Amygdala (tissue), 56 donors: Measurements from ENCODE around the gene PRX.
"Not testable (repeated sequence)": the region's sequence is repeated elsewhere in the genome, so short reads cannot be mapped to it uniquely, and the experiment has no call there.

Experiments used
- DNase-seq, 56 donors: peaks; one replicate each; lab custom pipeline; 2025; lab: John Stamatoyannopoulos, UW

The PRX gene, protein sequence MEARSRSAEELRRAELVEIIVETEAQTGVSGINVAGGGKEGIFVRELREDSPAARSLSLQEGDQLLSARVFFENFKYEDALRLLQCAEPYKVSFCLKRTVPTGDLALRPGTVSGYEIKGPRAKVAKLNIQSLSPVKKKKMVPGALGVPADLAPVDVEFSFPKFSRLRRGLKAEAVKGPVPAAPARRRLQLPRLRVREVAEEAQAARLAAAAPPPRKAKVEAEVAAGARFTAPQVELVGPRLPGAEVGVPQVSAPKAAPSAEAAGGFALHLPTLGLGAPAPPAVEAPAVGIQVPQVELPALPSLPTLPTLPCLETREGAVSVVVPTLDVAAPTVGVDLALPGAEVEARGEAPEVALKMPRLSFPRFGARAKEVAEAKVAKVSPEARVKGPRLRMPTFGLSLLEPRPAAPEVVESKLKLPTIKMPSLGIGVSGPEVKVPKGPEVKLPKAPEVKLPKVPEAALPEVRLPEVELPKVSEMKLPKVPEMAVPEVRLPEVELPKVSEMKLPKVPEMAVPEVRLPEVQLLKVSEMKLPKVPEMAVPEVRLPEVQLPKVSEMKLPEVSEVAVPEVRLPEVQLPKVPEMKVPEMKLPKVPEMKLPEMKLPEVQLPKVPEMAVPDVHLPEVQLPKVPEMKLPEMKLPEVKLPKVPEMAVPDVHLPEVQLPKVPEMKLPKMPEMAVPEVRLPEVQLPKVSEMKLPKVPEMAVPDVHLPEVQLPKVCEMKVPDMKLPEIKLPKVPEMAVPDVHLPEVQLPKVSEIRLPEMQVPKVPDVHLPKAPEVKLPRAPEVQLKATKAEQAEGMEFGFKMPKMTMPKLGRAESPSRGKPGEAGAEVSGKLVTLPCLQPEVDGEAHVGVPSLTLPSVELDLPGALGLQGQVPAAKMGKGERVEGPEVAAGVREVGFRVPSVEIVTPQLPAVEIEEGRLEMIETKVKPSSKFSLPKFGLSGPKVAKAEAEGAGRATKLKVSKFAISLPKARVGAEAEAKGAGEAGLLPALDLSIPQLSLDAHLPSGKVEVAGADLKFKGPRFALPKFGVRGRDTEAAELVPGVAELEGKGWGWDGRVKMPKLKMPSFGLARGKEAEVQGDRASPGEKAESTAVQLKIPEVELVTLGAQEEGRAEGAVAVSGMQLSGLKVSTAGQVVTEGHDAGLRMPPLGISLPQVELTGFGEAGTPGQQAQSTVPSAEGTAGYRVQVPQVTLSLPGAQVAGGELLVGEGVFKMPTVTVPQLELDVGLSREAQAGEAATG (N-terminal part only)

GRCh38 chr19:40413291-40413845 lies at the start of gene PRX:
Gene PRX, minus strand, starts transcription at chr19:40413378. Its CDS starts 5,446 bp downstream, at chr19:40407932.
- no peak for DNase-seq

- DNase-seq = peak in 4 of 56 donors; percentile 1 to 15 (median 7)
Observed at GRCh38 chr19:40461669-40462221, 48.6 kb upstream of the PRX start.

DNA sequence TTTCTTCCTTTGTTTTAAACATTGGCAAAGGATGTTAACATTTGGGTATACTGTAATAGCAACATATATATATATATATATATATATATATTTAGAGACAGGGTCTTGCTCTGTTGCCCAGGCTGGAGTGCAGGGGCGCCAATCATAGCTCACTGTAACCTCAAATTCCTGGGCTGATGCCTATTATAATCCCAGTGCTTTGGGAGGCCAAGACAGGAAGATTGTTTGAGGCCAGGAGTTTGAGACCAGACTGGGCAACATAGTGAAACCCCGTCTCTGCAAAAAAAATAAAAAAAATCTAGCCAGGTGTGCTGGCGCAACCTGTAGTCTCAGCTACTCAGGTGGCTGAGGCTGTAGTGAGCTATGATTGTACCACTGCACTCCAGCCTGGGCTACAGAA lies 47.0 kb upstream of the PRX start:
- no peak for DNase-seq

GRCh38 chr19:40458597-40458974 lies 45.4 kb upstream of the PRX start:
- no peak for DNase-seq

- DNase-seq = no peak
Observed at GRCh38 chr19:40457953-40458596, 44.9 kb upstream of the PRX start.

- DNase-seq = no peak
Observed at GRCh38 chr19:40457048-40457447, 43.9 kb upstream of the PRX start.

DNA sequence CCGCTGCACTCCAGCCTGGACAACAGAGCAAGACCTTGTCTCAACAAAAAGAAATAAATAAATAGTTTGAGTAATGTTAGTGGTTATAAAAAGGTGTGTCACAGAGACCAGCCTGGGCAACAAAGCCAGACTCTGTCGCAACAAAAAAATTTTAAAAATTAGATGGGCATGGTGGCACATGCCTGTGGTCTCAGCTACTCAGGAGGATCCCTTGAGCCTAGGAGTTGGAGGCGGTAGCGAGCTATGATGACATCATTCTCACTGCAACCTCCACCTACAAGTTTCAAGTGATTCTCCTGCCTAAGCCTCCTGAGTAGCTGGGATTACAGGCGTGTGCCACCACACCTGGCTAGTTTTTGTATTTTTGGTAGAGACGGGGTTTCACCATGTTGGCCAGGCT lies 40.8 kb upstream of the PRX start:
- DNase-seq = not testable (repeated sequence)

DNA sequence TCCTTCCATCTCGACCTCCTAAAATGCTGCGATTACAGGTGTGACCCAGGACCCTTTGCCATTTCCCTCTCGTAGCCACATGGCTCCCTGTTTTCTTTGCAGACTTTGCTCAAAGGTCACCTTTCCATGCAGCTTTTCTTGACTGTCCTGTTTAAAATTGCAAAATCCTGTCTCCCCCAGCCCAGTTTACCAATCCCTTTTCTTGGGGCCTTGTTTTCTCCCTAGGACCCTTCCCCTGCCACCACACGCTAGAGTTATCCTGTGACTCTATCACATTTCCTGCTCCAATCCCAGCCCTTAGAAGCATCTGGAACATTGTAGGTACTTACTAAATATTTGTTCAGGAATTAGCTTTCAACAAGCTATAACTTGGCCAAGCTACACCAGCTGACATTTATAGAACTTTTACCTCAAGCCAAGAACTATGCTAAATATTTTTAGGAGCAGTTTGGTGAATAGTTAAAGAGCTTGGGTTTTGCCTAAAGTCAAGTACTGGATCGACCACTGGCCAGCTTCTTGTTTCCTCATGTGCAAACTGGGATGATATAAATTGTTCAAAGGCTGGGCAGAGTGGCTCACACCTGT lies 40.1 kb upstream of the PRX start:
- DNase-seq = no peak

DNA sequence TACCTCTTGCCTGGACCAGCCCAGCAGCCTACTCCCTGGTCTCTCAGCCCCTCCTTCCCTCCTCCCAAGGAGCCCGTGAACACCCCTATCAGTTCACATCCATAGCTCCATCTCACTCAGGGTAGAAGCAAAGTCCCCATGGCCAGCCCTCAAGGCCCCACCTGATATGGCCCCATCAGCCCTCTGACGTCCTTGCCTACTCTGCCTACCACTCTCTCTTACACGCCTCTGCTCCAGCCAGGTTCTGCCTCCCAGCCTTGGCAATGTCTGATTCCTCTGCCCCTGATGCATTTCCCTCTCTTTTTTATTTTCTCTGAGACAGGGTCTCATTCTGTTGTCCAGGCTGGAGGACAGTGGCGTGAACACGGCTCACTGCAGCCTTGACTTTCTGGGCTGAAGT lies 38.8 kb upstream of the PRX start:
- no peak for DNase-seq

GRCh38 chr19:40450664-40451063 lies 37.5 kb upstream of the PRX start:
- DNase-seq = no peak

GRCh38 chr19:40449506-40449905 lies 36.3 kb upstream of the PRX start:
- no peak for DNase-seq

GRCh38 chr19:40446263-40446784 lies 33.1 kb upstream of the PRX start:
- DNase-seq = no peak

- no peak for DNase-seq
Observed at GRCh38 chr19:40445780-40446262, 32.6 kb upstream of the PRX start.

DNA sequence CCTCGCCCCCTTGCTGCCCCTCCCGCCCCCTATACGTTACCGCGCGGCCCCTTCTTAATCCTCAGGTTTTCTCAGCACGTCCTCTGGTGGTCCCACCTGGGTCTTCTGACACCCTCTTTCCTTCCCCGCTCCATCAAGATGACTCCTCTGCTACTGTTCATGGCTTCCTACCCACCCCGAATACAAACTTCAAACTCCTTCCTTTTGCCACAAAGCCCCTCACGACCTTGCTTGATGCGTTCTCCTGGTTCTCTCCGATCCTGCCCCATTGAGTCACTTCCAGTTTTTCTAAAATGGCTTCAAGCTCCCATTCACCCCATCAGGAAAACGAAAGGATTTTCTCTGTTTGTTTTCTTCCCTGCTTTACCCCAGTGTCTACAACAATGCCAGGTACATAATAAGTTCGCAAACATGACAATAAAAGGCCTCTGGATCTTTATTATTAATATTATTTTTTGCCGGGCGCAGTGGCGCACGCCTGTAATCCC lies 31.7 kb upstream of the PRX start:
- no peak for DNase-seq

DNA sequence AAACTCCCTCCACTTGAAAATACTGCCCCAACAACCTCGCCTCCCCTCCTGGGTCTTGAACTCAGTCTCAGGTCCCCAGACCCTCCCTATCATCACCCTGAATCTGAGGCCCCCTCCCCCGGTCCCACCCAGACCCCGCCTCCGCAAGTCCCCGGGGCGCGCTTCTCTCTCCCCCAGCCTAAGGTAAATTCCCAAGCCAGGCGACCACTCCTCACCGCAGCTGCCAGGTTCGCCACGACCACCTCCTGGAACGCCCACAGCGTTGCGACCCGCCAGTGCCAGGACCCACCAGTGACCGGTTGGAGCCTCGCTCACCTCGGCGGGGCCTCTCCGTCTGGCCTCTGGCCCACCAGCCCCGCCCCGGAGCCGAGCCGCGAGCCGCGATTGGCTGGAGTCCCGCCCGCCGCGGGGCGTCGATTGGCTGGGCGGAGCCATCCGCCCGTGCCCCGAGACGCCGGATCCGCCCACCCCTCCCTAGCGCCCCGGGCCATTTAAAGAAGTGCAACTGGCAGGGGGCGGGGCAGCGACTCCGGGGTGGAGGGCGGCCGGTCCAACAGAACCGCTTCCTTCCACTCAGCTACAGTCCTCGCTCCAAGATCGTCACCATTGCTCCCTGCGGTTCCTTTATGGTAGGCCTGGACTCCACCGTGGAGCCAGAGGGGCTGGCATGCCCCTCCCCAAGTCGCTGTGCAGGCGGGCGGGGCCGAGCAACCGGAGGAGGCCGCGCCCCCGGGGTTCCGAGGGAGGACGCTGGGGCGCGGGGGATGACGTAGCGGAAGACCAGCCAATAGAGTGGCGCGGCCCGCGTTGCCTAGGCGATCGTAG lies 31.0 kb upstream of the PRX start, which contains the start of gene SERTAD3:
TSS of gene SERTAD3 (minus strand) at position 336 of the 825 bp plus-strand sequence. CDS start 2,255 bp downstream, outside the sequence.
- DNase-seq = peak; percentile 82 to 99 (median 96)

GRCh38 chr19:40443131-40443999 lies 30.2 kb upstream of the PRX start:
- peak; percentile 74 to 99 (median 96) for DNase-seq
